ENCODE measurements around the gene FA2H.
"Not testable (repeated sequence)": the region's sequence is repeated elsewhere in the genome, so short reads cannot be mapped to it uniquely, and the experiment has no call there.

Gene FA2H

DNA sequence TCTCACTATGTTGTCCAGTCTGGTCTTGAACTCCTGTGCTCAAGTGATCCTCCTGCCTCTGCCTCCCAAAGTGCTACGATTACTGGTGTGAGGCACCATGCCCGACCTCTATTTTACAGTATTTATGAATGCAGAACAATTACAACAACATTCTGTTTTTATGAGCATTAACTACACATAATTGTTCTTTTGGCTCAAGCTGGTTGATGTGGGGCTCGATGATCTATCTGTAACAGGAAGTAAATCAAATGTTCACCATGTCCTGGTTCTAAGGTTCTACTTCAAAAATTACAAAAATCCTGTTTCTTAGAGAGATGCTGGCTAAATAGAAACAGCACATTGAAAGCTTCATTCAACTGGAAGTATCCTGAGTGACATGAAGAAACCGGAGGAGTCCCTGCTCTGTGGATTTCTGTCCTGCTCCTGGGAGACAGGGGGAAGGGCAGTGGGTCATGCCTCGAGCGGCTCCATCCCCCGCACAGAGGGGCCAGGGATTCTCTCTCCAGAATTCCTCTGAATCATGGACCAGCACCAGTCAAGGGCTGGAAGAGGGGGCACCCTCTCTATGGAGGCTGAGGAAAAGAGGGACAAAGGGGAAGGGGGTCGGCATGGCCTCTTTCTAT, 31.5 kb downstream of the FA2H start:
- no peak for DNase-seq

DNA sequence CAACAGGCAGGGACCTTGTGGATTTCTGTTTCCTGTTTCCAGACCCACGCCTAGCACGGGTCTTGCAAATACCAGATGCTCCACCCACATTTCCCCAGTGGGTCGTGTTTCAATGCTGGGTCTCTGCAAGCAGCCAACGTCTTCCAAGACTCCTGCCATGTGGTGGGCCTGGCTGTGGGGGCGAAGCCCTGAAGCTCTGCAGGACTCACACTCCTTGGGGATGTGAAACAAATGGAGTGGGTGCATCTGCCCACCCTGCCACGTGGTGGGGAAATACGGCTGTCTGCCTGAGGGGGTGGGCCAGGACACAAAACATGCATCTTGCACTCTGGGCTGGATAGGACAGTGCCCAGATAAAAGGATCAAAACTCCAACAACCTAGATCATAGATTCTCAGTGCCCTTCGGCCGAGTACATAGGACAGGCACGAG, 32.6 kb downstream of the FA2H start:
- no peak for DNase-seq

DNA sequence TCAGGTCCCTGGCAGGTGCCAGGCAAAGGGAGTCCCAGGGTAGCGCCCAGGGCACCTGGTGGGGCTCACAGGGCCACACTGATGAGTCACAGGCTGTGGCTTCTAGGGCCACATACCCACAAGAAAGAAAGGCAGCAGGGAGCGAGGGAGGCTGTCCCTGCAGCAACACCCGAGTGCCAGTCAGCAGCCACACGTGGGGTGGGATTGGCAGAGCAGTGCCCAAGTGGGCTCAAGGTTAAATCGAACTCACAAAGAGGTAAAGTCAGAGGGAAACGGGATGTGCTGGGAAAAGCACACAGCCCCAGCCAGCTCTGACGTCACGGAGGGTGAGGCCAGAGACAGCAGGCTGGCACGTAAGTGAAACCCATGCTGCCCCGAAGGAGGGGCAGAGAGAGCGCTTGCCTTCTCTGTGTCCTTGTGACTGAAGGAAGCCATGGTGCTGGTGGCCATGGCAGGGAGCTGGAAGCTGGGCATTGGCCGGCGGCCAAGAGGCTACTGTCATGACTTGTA, 33.8 kb downstream of the FA2H start:
- no peak for DNase-seq

DNA sequence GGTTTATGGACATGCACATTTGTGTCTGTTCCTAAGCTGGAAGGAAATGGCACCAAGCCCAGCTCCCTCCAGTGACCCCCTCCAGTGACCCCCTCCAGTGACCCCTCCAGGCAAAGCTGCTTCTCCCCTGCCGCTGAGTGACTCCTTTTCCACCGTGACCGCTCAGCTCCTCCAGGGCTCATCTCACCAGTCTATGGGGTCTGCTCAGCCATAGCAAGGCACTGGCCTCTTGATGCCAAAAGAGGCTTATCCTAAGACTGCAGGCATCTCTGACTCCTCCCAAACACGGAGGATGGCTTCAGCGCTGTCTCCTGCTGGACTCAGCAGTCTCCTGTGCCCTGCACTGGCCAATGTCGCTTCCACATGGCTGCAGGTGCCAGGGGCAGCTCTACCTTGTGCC, 35.3 kb downstream of the FA2H start:
- DNase-seq, result no peak

DNA sequence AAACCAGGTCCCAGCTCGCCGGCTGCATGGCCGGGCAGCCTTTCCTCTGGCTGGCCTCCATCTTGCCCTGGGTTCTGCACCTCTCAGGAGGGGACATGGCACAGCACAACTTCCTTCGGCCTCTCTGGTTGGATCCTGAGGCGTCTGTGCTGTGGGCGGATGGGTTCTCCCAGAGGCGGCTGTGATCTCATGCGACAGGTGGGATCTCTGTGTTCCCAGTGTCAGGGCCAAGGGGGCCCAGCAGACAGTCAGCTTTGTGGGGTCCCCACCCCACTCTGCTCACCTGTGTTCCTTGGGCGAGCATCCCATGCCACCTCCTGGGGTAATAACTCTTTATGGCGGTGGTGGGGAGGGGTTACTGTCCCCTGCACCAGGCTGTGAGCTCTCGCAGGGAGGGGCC, 35.8 kb downstream of the FA2H start:
- no peak for DNase-seq

DNA sequence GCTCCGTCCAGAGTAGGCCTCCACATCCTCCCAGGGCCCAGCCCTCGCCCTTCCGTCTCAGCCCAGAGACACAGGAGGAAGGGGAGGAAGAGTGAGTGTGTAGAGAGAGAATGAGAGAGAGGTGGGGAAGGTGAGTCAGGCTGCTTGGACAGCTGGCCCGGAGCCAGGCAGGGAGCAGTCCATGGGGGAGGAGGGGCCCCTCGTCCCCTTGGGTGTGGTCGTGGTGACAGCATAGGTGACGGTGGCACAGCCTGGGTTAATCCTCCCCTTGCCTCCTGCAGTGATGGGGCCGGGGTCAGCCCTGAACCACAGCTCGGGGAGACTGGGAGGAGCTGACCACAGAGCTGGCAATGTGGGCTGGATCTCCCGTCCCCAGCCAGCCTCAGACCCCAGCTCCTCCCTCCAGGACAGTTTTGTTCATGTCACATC, 36.5 kb downstream of the FA2H start:
- DNase-seq, result no peak

DNA sequence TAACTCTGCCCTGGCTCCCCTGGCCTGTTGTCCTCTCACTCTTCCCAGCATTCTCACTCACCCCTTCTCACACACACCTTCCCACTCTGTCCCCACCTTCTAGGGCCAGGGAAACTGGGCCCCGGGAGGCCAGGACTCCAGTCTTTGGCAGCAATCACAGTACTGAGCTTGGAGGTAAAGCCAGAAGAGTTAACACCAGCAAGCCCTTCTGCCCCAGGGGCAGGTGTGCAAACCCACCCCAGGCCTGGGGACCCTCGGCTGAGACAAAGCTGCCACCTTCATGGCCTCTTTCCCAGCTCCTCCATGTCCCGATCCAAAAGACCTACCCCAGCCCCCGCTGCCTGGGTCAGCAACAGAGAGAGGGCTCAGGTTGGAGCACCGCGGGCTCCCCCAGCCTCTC, 37.1 kb downstream of the FA2H start:
- DNase-seq, result no peak

DNA sequence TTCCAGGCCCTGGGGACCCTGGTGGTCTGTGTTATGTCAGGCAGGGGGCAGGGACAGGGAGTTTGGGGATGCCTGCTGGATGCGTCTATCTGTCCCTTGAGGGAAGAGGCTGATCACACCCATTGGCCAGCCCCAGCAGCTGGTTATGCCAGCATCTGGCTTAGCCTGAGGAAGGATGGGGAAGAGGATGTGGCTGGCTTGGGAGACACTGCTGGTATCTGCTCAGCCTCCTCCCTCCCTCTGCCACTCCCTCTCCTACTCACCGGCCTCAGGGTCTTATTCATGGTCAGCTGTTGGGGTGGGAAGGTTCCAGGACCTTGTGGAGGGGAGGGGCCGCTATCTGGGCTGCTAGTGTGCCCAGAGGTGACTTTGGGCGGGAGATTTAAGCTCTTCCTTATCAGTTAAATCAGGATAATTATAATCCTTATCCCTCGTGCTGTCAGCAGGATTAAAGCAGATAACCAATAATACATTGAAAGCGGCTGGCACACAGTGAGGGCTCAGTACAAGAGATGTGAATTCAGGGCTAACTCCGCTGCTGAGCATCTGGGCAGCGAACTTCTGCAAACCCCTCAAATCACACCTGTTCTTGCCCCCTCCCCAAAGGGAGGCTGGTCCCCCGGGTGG, 38.0 kb downstream of the FA2H start:
- no peak for DNase-seq

DNA sequence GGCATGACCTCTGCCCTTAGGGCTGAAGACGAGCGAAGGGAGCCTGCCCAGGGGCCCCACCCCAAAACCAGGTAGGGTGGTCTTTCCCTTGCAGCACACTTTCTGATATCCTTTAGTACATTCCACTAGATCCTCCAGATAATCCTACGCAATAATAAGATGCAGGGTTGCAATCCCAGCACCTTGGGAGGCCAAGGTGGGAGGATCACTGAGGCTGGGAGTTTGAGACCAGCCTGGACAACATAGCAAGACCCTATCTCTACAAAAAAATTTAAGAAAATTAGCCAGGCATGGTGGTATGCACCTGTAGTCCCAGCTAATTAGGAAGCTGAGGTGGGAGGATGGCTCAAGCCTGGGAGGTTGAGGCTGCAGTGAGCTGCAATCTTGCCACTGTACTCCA, 39.1 kb downstream of the FA2H start:
- DNase-seq, result no peak

DNA sequence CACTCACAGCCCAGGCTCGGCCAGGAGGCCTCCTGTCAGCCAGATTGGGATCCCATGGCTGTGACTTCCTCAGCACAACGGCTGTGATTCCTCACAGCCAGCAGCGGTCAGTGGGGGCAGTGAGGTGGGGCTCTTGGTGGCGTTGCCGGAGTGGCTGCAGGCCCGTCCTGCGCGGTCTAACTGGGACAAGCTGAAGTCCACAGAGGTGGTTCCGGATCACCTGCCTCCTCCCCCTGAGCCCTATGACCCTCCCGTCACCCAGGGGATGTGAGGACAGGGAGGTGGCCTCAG, 39.5 kb downstream of the FA2H start:
- no peak for DNase-seq

DNA sequence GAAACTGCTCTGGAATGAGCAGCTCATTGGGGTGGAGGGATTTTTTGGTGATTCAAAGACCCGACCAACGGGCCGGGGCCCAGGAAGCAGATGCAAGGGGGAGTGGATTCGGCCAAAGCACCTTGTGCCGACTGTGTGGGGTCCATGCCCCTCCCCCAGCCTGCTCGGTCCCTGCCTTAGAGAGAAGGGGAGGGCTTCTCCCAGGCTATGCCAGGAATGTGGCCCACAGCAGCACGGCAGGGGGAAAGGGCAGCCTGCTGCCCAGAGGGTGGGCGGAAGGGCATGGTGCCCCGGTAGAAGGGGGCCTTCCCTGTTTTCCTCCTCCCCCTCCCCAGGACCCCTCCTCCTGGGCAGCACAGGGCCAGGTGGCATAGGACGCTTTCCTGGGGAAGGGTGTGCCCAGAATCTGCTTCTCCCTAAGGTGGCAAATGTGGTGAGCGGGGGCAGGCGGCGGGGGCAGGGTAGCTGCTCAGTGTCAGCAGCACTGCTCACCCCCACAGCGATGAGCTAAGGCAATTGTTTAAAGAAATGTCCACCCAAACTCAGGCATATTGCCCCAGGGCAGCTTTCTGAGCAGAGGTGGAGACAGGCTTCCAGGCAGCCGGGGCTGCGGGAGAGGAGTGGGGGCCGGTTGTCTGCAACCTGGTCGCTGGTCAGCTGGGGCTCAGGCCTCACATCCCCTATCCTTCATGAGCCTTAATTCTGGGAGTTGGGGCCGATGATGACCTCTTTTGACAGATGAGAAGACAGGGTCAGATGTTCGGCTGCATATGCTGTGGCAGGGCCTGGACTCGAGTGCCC, 40.1 kb downstream of the FA2H start:
- no peak for DNase-seq

DNA sequence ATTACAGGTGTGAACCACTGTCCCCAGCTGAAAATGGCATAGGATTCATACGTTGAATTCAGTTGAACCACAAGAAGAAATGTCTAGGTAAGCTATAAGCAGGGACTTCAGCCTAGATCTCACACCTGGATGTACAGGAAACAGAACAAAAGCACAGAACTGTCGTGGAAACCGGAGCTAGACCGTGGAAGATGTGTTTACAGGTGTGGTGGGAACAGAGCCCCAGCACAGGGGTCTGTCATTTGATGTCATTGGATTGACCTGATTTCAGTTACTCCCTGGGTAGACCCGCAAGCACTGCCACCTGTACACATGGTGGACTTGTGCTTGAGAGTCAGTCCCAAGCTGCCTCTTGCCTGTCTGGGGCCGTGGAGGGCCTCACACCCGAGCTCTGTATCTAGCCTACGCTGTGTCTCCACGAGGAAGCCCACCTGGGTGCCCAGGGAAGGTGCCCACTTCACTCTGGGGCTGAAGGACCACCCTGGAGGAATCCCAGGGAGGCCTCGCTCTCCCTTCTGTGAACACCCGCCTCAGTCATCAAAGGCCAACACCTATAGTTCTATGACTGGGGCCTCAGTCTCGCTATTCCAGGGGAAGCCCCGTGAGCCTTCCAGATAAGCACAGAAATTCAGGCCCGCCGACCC, 41.8 kb downstream of the FA2H start:
- DNase-seq, result no peak

DNA sequence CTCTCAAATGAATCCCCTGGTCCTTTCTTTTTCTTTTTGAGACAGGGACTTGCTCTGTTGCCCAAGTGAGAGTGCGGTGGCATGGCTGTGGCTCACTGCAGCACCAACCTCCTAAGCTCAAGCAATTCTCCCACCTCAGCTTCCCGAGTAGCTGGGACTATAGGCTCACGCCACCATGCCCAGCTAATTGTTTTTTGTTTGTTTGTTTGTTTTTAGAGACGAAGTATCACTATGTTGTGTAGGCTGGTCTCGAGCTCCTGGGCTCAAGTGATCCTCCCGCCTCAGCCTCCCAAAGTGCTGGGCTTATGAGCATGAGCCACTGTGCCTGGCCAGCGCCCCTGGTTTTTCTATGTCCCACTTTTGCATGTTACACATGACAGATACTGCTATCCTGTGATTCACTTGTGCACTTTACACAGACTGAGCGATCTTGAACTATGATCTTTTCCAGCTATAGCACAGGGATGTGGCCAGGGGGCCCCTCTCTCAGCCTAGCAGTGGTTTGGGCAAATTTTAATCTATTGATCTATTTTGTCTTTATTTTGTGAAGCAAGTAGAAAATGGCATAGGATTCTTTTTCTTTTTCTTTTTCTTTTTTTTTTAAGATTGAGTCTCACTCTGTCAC, 42.7 kb downstream of the FA2H start:
- no peak for DNase-seq

DNA sequence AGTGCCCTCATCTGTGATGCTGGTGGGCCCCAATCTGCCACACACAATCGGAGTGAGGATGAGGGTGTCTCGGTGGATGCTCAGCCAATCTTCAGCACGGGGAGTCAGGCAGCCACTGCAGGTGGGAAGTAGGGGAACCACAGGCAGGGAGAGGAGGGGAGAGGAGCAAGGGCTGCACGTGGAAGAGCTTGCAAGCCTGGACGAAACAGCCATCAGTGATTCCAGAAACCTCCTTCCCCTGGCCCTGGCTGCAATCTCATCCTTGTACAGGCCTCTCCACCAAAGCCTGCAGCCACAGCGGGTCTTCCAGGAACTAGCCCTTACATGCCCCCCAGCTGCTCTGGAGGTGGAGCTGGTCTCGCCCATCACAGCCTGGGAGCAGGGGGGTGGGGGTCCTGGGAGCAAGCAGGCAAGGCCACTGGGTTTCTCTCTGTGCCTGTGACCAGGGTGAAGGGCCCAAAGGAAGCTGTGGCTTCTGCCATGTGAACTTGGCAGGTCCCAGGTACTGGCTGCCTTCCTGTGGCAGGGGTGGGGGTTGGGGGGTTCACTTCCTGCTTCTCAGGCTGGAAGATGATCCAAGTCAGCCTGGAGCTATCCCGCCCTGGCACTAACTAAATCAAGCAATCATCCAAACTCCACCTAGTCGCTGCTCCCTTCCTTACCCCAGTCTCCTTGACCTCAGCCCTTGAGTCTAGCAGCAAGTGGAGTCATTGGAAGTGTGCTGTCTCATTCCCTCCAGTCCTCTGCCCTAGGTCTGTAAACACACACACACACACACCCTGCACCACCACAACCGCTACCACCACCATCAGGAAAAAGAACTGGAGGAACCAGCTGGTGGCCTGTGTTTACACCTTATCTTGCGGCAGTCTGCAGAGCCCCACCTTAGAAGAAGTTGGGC, 44.6 kb downstream of the FA2H start:
- no peak for DNase-seq

DNA sequence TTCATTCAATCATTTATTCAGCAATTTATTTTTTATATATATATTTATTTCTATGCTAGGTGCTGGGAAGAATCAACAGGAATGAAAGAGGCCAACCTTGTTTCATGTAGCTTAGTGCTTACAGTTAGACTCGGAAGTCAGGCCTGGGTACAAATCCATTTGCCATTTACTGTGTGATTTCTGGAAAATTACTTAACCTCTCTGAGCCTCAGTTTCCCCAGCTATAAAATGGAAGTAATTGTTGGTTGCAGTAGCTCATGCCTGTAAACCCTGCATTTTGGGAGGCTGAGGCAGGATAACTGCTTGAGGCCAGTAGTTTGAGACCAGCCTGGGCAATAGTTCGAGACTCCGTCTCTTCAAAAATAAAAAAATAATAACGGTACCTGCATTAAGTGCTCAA, 46.7 kb downstream of the FA2H start:
- no peak for DNase-seq

DNA sequence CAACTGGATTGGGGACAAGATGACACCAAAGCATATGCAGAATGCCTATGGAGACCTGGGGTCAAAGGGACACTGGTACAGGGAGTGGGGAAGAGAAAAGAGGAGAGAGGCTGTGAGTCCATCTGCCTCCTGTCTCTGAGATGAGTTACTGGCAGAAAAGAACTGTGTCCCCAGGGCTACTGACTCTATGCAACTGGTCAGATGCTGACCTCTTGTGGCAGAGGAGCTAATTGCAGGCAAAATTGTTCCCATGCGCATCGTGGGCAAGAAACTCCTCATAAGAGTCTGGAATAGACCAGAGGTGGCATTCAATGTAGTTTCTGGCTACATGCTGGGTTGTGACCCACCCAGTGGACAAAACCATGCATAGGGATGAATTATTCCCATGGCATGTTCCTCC, 47.9 kb downstream of the FA2H start:
- DNase-seq, result no peak

DNA sequence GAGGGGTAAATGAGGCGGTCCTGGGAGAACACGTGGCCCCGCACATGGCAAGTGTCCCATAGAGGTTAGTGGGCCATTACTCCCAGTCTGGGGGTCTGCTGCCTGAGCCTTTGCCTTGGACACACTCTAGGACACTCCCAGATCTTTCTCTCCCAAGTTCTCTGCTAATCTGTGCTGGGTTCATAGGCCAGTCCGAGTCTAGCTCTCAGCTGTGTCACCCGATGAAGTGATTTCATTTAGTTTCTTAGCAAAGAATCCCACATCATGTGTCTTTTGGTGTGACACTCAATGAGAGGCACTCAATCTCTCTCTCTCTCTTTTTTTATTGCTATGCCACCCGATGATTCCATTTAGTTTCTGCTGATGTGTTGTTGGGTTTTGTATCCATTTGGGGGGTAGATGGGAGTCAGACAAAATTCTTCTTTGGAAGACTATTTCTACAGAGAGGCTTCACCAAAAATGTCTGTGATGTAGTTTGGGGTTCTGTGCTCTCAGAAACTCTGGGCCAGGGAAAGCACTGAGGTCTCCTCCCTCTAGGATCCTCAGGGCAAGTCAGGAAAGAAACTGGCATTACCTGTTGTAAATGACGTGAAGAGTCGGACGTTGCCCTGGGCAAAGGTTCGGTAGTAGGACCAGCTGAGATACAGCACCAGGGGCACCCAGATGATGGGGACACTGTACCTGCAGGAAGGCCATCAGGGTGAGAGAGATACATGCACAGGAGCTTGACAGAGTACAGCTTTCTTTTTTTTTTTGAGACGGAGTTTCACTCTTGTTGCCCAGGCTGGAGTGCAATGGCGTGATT, 48.8 kb downstream of the FA2H start:
- DNase-seq, result no peak

DNA sequence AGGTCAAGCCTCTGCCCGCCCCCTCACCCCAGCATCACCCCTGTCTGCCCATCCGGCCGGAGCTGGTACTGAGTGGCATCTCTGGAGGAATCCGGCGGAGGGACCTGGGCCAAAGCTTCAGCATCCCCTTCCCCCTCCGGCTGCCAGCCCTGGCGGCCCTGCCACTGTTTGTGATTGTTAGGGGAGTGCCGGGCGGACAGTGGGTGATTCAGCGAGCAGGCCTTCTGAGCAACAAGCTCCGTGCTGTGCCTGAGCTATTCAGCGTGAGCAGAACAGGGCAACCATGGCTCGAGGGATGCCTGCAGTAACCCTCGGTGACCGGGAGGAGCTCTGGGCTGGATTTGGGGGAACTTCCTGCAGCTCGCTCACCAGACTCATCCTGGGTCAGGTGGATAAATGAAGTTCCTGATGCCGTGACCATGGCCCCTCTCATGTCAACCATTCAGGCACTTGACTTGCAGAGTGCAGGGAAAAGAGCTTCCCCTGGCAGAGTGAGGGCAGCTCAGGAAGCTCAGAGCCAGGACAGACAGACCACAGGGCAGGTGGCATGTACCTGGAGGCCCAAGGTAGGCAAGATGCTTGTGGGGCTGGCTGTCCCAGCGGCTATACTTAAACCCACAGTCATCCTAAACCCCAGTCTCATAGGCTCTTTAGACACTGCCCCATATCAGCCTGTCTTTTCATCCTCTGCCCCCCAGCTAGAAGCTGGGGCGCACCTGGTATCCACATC, 49.6 kb downstream of the FA2H start:
- DNase-seq, result no peak

DNA sequence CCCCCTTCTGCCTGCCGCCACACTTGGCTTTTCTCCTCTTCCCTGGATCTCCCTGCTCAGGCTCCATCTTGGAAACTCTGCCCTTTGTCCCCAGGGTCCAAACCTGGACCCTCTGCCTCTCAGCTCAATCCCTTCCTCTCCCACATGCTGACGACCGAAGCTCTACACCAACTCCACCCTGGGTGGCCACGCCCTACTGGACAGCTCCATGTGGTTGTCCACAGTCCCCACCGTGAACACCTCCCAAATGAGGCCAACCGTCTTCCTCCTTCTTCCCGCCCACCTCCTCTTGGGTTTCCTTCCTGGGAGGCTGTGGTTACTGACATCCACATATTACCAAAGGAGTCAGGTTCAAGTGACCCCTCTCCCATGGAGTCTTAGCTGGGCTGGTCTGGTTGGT, 51.4 kb downstream of the FA2H start:
- no peak for DNase-seq

DNA sequence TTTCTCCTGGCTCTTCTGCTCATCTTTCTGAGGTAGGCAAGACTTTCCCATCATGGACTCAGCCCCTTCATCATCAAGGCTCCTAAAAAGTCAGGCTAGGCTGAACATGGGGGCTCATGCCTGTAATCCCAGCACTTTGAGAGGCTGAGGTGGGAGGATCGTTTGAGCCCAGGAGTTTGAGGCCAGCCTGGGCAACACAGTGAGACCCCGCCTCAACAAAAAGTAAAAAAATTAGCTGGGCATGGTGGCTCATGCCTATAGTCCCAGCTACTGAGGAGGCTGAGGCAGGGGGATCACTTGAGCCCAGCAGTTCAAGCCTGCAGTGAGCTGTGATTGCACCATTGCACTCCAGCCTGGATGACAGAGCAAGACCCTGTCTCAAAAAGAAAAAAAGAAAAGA, 52.5 kb downstream of the FA2H start:
- DNase-seq, result not testable (repeated sequence)

DNA sequence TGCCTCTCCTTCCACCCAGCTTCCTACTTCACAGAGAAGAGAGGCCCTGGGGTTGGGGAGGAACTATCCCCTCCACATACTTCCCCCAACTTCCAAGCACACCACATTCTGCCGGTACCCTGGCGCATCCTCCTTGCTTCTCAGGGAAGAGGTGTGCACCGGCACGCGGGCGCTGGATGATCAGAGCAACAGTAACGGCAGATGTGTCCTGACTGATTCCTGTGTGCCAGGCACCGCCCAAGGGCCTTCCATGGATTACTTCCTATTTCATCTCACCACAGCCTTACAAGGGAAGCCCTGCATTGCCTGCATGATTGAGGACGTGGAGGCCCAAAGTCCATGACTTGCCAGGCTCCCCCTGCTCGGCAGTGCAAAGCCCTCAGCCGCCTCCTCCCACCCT, 52.9 kb downstream of the FA2H start:
- DNase-seq, result no peak

Measured in DMS153 (cell line).